ENCODE results near the gene MSLN.

DNA sequence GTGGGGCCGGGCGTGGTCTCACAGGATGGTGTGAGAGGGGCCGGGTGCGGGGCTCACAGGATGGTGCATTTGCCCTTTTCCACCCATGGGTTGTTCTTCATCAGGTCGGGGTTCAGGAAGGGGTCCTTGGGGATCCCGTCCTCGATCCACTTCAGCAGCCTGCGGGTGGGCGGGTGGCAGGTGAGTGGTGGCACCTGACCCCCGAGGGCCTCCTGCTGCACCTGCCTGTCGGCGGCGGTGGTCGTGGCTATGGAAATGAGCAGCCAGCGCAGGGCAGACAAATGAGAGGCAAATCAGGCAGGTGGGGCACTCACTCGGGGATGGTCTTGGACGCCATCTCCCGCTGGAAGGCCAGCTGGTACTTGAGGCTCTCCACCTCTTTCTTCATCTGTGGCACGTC lies 38.1 kb downstream of the MSLN start:
- TF ChIP-seq, protein P1, sequence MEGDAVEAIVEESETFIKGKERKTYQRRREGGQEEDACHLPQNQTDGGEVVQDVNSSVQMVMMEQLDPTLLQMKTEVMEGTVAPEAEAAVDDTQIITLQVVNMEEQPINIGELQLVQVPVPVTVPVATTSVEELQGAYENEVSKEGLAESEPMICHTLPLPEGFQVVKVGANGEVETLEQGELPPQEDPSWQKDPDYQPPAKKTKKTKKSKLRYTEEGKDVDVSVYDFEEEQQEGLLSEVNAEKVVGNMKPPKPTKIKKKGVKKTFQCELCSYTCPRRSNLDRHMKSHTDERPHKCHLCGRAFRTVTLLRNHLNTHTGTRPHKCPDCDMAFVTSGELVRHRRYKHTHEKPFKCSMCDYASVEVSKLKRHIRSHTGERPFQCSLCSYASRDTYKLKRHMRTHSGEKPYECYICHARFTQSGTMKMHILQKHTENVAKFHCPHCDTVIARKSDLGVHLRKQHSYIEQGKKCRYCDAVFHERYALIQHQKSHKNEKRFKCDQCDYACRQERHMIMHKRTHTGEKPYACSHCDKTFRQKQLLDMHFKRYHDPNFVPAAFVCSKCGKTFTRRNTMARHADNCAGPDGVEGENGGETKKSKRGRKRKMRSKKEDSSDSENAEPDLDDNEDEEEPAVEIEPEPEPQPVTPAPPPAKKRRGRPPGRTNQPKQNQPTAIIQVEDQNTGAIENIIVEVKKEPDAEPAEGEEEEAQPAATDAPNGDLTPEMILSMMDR (IDR thresholded peaks at IDR 0.05; ENCODE audit: low read length) = no peak
- TF ChIP-seq EZH2 (IDR thresholded peaks at IDR 0.05; ENCODE audit: borderline replicate concordance, low read length) = no peak

Data from OCI-LY1 (cell line).